Measurements from ENCODE around the gene EXOC6. TPM values are rescaled to one million over a fixed set of nuclear protein-coding genes. Genes with fewer than 3 reads are reported as not detected.

EXOC6 gene
- total RNA-seq, 2 experiments from 2014 or later = 8.8 to 9.5 TPM

DNA sequence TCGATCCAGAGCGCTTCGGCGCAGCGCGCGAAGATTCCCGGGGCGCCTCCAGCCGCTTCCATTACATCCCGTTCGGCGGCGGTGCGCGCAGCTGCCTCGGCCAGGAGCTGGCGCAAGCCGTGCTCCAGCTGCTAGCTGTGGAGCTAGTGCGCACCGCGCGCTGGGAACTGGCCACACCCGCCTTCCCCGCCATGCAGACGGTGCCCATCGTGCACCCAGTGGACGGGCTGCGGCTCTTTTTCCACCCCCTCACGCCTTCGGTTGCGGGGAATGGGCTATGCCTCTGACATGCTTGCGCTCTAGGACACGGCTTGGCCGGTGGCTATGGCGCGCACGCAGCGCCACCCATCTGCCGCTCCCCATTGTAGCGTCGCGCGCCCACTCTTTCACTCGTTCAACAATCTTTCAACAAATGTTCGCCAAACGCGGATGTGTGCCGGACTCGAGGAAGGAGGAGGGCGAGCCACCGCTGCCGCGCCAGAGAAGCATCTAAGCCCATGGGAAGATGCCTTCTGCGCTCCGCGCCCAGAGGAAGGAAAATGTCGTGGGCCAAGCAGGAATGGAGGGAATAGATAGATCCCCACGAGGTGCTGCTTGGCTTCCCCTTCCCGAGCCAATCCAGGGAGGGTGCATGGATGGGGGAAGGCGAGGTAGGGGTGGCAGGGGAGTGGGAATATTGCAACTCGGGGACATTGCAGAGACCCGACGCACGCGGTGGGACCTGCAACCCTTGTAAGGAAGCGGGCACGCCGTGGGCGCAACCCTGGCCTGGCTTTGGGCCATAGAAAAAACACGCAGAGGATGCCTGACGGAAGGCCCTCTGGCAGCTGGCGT is 220.3 kb downstream of the EXOC6 start:
- intact Hi-C loops (cut with micrococcal nuclease) = no loop called here
- no peaks in the 10 kb centered on the region for H3K36me3 Mint-ChIP-seq (ENCODE audit: low read depth)
- H3K27me3 Mint-ChIP-seq = peaks cover 77% of the 10 kb centered on the region
- ATAC-seq (no peak), DNase-seq (peak; percentile 38)
- H3K4me3 Mint-ChIP-seq = no peak overlapping the region
- POLR2A ChIA-PET = no interaction called here
- CTCF ChIA-PET = interaction anchor here (0.7 to 1.5 kb wide), 6 partner anchors 8 to 284 kb away, joined by 3 to 8 read pairs (median 3); no protein-coding TSS in a partner anchor
- TF ChIP-seq, protein P1, sequence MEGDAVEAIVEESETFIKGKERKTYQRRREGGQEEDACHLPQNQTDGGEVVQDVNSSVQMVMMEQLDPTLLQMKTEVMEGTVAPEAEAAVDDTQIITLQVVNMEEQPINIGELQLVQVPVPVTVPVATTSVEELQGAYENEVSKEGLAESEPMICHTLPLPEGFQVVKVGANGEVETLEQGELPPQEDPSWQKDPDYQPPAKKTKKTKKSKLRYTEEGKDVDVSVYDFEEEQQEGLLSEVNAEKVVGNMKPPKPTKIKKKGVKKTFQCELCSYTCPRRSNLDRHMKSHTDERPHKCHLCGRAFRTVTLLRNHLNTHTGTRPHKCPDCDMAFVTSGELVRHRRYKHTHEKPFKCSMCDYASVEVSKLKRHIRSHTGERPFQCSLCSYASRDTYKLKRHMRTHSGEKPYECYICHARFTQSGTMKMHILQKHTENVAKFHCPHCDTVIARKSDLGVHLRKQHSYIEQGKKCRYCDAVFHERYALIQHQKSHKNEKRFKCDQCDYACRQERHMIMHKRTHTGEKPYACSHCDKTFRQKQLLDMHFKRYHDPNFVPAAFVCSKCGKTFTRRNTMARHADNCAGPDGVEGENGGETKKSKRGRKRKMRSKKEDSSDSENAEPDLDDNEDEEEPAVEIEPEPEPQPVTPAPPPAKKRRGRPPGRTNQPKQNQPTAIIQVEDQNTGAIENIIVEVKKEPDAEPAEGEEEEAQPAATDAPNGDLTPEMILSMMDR (IDR thresholded peaks at IDR 0.05) = no peak
- peaks cover 14% of the 10 kb centered on the region for H3K4me1 Mint-ChIP-seq (ENCODE audit: low read depth)
- no peaks in the 10 kb centered on the region for H3K9me3 Mint-ChIP-seq
- no peak overlapping the region for H3K27ac Mint-ChIP-seq

DNA sequence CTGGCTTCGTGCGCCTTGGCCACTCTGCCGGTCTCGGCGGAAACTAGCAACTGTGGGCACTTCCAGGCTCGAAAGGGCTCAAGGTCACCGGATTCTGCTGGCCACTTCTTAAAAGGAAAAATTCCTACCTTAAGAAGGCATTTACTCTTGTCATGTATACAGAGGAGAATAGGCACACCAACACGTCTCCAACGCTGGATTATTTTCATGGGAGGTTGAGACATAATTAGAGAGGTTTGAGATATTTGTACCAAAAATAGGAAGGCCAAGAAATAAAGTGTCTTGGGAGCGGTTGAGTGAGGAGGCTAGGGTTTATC is 220.9 kb downstream of the EXOC6 start:
- TF ChIP-seq, protein P1 (IDR thresholded peaks at IDR 0.05) = no peak
- ATAC-seq (no peak), DNase-seq (no peak)
- H3K4me3 Mint-ChIP-seq = no peak overlapping the region
- peaks cover 14% of the 10 kb centered on the region for H3K4me1 Mint-ChIP-seq (ENCODE audit: low read depth)
- H3K9me3 Mint-ChIP-seq = no peaks in the 10 kb centered on the region
- intact Hi-C loops (cut with micrococcal nuclease) = no loop called here
- ChIA-PET CTCF (interaction anchor here (1.0 to 1.8 kb wide), 2 partner anchors 11 to 183 kb away, joined by 3 to 4 read pairs; no protein-coding TSS in a partner anchor), POLR2A (no interaction called here)
- no peak overlapping the region for H3K27ac Mint-ChIP-seq
- no peaks in the 10 kb centered on the region for H3K36me3 Mint-ChIP-seq (ENCODE audit: low read depth)
- H3K27me3 Mint-ChIP-seq = peaks cover 73% of the 10 kb centered on the region

DNA sequence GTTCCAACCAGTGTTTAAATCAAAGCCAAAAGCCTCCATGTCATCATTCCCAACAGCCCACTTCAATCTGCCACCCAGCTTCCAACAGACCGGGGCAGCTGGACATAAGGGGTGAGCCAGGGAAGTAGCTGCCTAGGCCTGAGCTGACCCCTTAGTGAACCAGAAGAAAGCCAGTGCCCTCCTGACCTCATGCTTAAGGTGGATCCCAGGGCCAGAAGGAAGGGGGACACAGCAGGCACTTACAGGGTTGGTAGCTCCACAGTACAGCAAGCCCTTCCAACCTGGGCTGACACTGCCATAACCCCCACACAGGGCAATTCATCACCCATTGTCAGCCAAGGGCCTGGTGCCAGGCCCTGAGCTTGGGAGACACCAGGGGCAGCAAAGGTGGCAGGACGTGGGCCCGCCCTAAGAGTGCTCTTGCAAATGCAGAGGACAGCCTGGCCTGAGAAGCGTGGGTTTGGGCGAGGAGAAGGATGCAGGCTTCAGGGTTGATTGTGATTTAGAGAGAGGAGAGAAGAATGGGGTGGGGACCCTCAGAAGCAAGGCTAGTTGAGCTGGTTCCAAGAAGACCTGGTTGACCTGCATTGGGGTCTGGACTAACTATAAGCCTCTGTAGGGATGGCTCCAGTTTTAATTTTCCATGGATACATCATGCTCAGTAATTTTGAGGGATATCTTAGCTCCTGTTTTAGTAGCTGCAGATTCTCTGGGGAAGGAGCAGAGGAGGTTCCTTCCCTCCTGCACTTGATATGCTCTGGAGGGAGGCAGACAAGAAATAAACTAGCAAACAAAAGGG is 222.3 kb downstream of the EXOC6 start:
- TF ChIP-seq, protein P1 (IDR thresholded peaks at IDR 0.05) = no peak

DNA sequence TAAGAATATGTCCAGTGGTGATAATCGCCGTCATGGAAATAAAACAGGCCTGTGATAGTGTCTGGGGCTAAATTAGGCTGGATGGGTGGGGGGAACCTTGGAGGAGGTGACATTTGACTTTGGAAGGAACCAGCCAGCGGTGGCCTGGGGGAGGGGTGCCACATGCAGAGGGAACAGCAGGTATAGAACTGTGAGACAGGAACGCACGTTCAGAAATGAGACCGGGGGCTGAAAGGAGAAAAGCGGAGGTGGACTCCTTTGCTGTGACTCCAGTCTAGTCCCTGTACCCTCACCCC is 222.8 kb downstream of the EXOC6 start:
- TF ChIP-seq, protein P1 (IDR thresholded peaks at IDR 0.05) = no peak

More for the DNA sequence above, 222.3 kb downstream of the EXOC6 start:
- H3K36me3 Mint-ChIP-seq (ENCODE audit: low read depth) = no peaks in the 10 kb centered on the region
- CTCF ChIA-PET = interaction anchor here (1.0 to 1.8 kb wide), 4 partner anchors 9 to 306 kb away, joined by 3 to 4 read pairs (median 4); no protein-coding TSS in a partner anchor
- H3K4me1 Mint-ChIP-seq (ENCODE audit: low read depth) = peaks cover 26% of the 10 kb centered on the region
- intact Hi-C loops (cut with micrococcal nuclease) = loop anchor here (10.0 kb wide), 2 partner anchors 106 to 376 kb away; no protein-coding TSS in a partner anchor
- DNase-seq (no peak), ATAC-seq (no peak)
- POLR2A ChIA-PET = no interaction called here
- peaks cover 75% of the 10 kb centered on the region for H3K27me3 Mint-ChIP-seq
- H3K4me3 Mint-ChIP-seq = no peak overlapping the region
- H3K27ac Mint-ChIP-seq = no peak overlapping the region
- no peaks in the 10 kb centered on the region for H3K9me3 Mint-ChIP-seq

More for the DNA sequence above, 222.8 kb downstream of the EXOC6 start:
- ATAC-seq (no peak), DNase-seq (no peak)
- intact Hi-C loops (cut with micrococcal nuclease) = loop anchor here (10.0 kb wide), 2 partner anchors 106 to 376 kb away; no protein-coding TSS in a partner anchor
- Mint-ChIP-seq H3K4me1 (ENCODE audit: low read depth) (peaks cover 29% of the 10 kb centered on the region), H3K4me3 (no peak overlapping the region), H3K27me3 (peaks cover 78% of the 10 kb centered on the region), H3K36me3 (ENCODE audit: low read depth) (no peaks in the 10 kb centered on the region), H3K27ac (no peak overlapping the region), H3K9me3 (no peaks in the 10 kb centered on the region)
- POLR2A ChIA-PET = no interaction called here
- CTCF ChIA-PET = interaction anchor here (1.0 to 2.8 kb wide), 3 partner anchors 9 to 185 kb away, joined by 3 to 6 read pairs (median 4); no protein-coding TSS in a partner anchor
